ENCODE results near the gene PARD3.

- TF ChIP-seq CTCF (IDR thresholded peaks at IDR 0.05) (no peak), EZH2phosphoT487 (IDR thresholded peaks at IDR 0.05) (no peak)
These were observed 234.5 kb downstream of the PARD3 start for GRCh38 chr10:34580643-34581042.

Data from neural progenitor cell (in vitro differentiated cells).